ENCODE results near the gene THRA.

Gene THRA

GRCh38 chr17:40084477-40084876, 21.7 kb downstream of the THRA start:
- DNase-seq (ENCODE audit: low read depth in 2 of 2): no peak

DNA sequence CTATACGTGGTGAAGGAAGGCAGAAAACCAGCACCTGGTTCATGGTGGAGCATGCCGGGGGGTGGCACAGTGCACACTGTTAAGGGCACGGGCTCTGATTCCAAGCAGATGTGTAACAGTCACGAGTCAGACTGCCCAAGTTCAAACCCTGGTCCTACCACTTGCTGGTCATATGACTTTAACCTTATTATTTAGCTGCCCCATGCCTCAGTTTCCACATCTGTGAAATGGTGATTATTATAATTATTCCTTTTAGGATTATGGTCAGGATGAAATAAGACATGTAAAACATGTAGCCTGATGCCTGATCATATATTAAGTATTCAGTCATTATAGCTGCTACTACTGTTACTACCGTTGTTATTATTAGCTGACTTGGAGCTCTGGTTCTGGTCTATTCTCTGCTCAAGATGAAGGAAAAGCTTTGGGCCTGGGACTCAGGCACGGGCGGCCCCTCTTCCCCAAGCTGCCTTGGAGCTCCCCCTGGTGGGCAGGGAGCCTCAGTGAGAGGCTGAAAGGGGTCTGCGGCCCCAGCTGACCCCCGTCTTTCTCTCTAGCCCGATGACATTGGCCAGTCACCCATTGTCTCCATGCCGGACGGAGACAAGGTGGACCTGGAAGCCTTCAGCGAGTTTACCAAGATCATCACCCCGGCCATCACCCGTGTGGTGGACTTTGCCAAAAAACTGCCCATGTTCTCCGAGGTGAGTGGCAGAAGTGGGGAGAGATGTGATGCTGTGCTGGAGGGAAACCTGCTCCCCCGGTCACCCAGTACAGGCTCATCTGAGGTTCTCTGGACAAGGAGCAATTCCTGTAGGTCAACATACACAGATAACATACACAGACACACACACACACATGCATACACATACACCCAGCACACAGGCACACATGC, 23.6 kb downstream of the THRA start:
- peak in 1 of 2 donors; percentile 51 for DNase-seq (ENCODE audit: low read depth in 2 of 2)

DNA sequence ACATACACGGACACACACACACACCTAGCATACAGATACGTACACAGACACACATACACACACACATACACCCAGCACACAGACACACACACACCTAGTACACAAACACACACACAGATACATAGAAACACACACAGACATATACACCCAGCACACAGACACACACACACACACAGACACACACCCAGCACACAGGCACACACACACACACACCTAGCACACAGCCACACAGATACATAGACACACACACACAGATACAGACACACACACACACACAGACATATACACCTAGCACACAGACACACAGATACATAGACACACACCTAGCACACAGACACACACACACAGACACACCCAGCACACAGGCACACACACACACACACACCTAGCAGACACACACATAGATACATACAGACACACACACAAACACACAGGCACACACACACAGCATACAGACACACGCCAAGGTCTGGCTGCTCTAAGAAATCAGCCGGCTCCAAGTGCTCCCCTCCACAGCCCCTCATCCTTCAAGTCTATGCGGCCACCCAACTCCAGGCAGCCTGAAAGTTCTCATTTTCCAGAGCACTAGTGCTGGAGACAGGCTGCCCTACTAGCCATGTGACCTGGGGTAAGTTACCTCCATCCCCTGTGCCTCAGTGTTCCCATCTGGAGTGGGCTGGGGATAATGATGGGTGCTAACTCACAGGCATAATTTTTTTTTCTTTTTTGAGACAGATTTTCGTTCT, 24.5 kb downstream of the THRA start:
- no peak for DNase-seq (ENCODE audit: low read depth in 2 of 2)

- DNase-seq (ENCODE audit: low read depth in 2 of 2): no peak
Observed at GRCh38 chr17:40087903-40088718, 25.3 kb downstream of the THRA start.

- no peak for DNase-seq (ENCODE audit: low read depth in 2 of 2)
Observed at GRCh38 chr17:40089077-40089895, 26.5 kb downstream of the THRA start.

GRCh38 chr17:40090237-40091119, 27.7 kb downstream of the THRA start:
- no peak for DNase-seq (ENCODE audit: low read depth in 2 of 2)

DNA sequence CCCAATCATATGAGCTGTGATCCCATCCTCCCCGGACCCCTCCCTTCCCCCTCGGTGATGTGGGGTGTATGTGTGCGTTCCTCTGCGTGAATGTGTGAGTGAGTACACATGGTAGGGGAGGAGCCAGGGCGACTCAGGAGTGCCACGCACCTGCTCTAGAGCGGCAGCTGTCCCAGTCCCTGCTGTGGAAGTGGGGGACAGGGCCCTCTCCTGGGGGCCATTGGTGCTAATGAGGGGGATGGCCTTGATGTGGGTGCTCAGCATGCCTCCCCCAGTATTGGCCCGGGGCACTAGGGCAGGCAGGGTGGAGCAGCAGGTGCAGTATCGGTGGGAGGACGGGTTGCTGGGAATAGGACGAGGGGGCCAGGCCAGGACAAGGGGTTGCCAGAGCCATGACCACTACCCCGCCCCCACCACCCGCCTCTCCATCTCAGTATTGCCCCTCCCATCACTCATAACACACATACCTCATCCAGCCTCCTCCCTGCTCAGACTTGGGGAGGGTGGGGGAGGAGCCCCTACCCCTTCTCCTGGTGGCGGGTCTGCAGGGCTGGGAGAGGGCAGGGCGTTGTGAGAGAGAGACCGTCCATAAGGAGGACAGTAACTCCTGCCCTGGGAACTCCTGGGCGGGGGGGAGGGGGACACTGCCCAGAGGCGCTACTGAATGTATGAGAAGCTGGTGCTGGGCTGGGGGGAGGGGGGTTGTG, 29.1 kb downstream of the THRA start:
- DNase-seq (ENCODE audit: low read depth in 2 of 2): no peak

DNA sequence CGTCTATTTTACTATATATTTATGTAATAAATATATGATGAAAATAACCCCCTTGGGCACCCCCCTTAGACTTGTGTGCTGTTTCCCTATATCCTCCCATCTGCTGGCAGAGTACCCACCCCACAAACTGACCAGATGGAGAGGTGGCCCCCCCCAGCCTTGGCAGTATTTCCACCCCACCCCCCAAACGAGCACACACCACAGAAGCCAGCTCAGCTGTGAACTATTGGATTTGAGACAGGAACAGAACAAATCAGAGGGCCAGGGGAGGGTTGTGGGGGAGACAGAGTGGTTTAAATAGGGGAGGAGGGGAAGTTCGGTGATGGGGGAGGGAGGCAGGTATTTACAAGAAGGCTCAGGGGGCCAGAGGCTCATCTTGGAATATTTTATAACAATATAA, 29.8 kb downstream of the THRA start:
- DNase-seq (ENCODE audit: low read depth in 2 of 2): no peak

GRCh38 chr17:40093005-40093579, 30.3 kb downstream of the THRA start:
- no peak for DNase-seq (ENCODE audit: low read depth in 2 of 2)

- DNase-seq (ENCODE audit: low read depth in 2 of 2): no peak
Observed at GRCh38 chr17:40093580-40094201, 30.9 kb downstream of the THRA start.

- DNase-seq (ENCODE audit: low read depth in 2 of 2): no peak
Observed at GRCh38 chr17:40094874-40095273, 32.1 kb downstream of the THRA start.

- DNase-seq (ENCODE audit: low read depth in 2 of 2): no peak
Observed at GRCh38 chr17:40095351-40095943, 32.7 kb downstream of the THRA start.

DNA sequence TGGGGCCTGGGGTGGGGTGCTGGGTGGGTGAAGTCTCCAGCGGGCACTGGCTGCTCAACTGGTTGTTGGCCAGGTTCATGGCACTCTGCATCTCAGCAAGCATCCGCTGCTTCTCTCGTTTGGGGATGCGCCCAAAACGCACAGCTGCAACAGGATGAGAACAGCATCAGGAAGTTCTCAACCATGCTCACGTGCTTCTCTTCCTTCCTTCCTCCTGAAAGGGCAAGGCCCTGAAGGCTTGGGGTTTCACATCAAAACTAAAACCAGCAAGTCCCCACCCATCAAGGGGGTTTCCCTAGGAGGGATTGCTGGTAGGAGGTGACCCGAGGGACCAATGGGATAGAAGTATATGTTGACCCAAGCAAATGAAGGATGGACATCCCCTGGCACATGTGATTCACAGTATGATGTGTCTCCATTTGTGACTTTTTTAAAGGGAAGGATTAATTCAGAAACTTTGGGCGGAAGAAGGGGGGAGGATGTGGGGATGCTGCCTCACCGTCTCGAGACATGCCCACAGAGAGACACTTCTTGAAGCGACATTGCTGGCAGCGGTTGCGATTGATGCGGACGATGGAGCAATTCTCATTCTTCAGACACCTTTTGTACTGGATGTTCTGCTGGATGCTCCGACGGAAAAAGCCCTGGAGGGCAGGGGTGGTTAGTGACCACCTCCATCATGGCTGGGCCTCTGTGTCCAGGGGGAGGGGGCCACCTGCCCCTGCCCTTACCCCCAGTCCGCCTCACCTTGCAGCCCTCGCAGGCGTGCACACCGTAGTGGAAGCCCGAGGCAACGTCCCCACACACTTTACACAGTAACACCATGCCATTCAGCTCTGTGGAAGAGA, 33.4 kb downstream of the THRA start:
- peak; percentile 46 to 63 for DNase-seq (ENCODE audit: low read depth in 2 of 2)

DNA sequence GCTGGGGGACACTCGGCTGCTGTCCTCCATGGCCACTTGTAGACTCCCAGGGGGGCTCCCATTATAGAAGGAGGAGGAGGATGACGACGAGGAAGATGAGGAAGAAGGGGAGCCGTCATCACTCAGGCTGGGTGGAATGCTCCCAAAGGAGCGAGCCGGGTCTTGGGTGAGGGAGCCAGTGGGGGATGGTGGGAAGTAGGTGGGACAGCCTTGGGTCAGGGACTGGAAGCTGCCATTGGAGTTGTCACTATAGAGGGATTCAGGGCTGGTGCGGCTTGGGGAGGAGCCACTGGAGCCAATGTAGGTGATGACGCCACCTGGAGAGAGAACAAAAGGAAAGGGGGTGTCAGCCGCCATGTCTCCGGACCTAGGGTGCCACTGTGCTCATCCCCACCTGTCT, 34.3 kb downstream of the THRA start:
- no peak for DNase-seq (ENCODE audit: low read depth in 2 of 2)

- DNase-seq (ENCODE audit: low read depth in 2 of 2): no peak
Observed at GRCh38 chr17:40097931-40098845, 35.4 kb downstream of the THRA start.

- DNase-seq (ENCODE audit: low read depth in 2 of 2): peak; percentile 99 to 100
Observed at GRCh38 chr17:40098846-40099618, 36.3 kb downstream of the THRA start.
